GM21717 (cell line): ENCODE data around the gene RCAN3.
"Not testable (repeated sequence)": the region's sequence is repeated elsewhere in the genome, so short reads cannot be mapped to it uniquely, and the experiment has no call there.

Experiments
- ATAC-seq: cut with Tn5 transposase; IDR thresholded peaks from one replicate; pipeline ENCODE4 v1.9.1; 2021; ENCODE audit warnings: mild to moderate bottlenecking, moderate library complexity; ENCODE audit not compliant: unreplicated experiment

Gene RCAN3

DNA sequence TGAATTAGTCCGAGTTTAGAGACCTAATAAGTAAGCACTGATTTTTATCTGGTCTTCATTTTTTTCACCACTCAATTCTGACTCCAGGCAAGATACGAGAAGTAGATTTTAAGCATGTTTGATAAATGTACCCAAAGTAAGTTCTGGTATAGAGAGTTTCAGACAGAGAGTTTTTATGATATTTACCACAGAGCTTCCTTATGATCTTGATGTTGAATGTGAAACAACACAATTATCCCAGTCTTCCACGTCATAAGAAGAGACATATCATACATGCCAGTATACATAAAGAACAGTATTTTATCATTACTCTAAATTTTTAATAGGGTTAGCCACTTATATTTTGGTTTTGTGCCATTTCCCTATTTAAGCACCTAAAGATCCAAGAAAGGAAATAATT lies 45.4 kb downstream of the RCAN3 start:
- ATAC-seq, result no peak

DNA sequence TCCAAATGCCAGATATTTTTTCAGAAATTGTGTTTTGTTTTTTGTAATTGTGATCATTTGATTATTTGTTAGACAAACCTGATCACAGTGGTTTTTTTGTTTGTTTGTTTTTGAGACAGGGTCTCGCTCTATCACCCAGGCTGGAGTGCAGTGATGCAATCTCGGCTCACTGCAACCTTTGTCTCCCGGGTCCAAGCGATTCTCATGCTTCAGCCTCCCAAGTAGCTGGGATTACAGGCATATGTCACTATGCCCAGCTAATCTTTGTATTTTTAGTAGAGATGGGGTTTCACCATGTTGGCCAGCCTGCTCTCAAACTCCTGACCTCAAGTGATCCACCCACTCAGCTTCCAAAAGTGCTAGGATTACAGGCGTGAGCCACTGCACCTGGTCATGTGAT lies 46.6 kb downstream of the RCAN3 start:
- not testable (repeated sequence) for ATAC-seq

DNA sequence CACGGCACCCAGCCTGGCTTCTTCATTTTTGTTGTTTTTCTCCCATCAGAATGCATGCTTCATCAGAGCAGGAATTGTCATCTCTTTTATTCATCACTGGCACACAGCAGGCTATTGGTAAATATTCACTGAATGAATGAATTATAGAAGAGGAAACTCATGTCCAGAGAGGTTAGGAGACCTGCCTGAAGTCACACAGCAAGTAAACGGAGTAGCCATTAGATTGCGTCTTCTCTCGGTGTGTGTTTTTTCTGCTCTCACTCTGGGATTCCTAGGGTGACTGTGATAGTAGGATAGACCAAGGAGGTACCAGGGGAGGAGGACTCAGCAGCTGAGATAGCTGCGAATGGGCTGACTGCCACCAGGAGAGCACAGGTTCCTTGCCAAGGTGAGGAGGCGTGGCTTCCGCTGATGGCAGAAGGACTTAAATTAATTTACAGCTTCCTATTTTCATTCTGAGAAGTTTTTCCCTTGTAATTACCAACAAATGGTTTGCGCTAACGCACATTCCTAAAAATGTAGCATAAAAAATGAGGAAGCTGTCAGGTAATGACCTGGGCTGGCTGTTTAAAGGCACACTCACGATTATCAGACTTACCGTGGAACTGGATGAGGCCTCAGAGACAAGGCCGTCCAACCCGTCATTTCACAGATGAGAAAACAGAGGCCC lies 48.8 kb downstream of the RCAN3 start:
- no peak for ATAC-seq

DNA sequence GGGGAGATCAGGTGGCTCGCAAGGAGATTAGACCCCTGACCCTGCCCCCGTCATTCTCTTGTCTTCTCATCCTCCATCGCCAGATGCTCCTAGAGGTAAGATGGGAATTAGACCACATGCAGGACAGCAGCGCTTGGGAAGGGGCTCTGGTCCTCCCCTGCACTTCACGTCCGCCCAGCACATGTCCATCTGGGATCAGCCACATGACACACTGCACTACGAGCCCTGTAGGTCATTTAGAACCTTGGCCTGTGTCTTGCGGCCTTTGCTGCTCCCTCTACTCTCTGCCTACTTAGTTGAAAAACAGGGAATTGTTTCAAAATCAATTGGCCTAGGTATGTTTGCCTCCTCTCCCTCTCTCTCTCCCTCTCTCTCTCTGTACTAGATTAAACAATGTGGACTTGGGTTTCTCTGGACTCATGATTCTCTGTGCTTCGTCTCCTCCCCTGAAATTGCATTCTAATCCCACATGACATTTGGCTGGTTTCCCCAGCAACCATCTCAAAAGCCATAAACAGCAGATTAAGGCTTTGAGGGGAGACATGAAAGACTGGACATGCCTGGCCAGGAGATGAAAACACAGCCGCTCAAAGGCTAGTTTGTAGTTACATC lies 49.4 kb downstream of the RCAN3 start:
- no peak for ATAC-seq

DNA sequence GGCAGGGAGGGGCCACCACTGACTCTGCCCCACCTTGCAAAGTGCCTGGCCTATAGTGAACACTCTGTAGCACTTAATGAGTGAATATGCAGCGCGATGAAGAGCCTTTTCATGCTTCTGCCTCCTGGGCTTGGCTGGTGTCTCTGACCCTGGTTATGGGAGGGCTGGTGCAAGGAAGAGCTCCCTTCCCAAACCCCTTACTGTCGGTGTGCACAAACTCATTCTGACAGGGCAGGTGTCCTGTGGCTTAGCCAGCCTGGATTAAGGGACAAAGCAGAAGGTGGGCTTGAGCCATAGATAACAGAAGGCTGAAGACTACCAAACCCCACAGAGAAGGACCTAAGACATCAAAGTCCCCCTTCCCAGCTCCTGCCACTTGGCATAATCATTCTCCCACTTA lies 51.3 kb downstream of the RCAN3 start:
- no peak for ATAC-seq

DNA sequence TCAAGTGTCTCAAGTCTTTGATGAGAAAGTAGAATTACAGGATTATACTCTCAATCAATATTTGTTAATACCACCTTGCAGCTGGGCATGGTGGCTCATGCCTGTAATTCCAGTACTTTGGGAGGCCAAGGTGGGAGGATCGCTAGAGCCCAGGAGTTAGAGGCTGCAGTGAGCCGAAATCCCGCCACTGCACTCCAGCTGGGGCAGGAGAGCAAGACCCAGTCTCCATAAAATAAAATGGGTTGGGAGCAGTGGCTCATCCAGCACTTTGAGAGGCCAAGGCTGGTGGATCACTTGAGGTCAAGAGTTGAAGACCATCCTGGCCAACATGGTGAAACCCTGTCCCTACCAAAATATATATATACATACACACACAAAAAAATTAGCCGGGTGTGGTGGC lies 52.1 kb downstream of the RCAN3 start:
- ATAC-seq, result no peak

DNA sequence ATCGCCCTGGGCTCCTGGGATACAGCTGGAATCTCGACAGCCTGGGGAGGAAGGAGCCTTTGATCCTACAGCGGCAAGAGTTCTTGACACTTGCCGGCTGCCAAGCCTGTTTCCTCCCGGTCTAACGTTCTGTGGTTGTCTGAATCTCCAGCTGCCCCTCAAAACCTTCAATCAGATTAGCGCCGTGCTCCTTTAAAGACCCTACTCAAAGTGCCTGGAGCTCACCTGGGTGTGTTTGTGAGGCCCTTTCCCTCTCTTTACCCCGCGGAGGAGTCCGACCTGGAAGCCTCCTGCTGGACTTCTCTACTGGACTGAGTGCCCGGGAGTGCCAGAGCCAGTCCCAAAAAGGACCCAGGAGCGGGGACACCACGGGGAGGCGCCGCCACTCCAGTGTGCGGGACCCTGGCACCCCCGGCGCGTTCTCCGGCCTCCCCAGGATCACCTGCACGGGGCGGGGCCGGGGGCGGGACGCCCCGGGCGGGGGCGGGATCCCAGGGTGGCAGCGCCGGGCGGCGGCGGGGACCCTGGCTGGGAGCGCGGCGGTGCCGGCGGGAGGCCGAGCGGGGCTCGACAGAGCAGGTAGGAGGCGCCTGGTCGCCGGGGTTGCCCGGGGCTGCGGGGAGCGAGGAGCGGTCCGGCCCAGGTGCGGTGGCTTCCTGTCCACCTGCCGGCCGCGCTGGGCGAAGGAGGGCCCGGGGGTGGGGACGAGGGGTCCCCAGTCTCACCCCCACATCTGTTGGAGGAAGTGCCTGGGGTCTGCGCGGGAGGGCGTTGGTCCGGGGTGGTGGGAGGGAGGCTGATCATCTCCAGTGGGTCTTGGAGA lies 53.2 kb downstream of the RCAN3 start, which contains the start of gene NCMAP:
Gene NCMAP (plus strand): TSS at position 497 of the 823 bp plus-strand sequence. CDS start 39,344 bp downstream, outside the sequence.
- ATAC-seq, result no peak

DNA sequence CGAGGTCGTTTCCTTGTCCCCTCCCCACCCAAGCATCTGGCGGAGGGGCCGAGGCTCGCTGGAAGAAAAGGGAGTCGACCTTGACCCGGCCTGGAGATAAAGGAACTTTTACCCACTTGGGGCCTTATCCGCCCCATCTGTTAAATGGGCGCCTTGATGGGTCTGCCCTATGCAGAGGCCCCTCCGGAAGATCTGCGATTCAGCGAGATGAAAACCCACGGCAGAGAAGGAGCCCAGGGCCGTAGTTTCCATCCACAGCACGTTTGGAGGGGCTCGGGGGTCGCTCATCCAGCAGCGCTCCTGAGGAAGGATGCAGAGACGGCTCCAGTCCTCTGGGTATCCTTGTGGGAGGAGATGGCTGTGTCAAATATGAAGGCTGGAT lies 53.8 kb downstream of the RCAN3 start:
- ATAC-seq, result no peak

DNA sequence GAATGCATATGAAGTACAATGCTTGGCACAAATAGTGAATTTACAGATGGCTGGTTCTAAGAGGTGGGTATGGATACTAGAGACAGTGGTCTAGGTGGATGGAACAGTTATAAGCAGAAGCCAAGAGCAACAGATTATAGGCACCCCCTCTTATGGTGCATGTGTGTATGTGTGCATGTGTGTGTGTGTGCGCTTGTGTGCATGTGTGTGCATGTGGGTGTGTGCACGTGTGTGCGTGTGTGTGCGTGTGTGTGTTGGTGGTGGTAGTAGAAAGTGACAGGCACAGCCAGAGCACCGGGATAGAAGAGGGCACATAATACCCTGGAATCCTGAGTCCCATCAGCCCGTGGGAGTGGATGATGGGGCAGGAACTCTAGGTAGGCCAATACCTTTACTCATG lies 54.6 kb downstream of the RCAN3 start:
- ATAC-seq, result no peak

DNA sequence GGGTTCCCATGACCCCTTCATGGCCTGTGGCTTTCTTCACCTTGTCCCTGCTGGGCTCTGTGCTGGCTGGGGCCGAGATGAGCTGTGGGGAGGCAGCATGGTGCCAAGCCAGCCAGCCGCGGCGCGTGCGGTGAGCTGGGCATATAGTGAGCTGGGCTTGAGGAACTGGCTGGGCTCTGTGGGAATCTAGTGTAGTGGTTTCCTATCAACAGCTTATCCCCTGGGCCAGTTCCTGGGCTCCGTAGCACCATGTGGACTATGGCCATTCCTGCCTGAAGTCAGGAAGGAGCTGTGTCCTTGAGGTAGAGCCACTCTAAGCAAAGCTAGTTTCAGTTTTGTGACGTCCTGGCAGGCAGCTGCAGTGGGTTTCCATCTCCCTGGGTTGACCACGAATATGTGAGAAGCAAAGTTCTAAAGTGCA lies 55.1 kb downstream of the RCAN3 start:
- ATAC-seq, result no peak

DNA sequence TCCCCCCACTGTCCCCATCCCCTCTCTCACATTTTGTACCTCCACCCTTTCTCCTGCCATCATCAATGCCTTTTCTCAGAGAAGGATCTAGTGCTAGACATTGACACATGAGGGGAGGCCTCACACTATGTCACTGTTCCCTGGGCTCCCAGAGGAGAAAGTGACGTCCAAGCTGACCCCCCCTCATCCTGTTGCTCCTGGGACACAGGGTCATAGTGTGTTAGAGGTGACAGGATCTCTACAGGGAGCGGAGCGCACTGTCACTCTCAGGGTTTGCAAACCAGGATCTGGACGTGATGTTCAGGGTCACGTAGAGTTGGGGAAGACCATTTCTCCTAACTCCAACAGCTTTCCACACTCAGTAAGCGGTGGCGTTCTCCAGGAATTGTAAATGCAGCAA lies 55.8 kb downstream of the RCAN3 start:
- no peak for ATAC-seq

DNA sequence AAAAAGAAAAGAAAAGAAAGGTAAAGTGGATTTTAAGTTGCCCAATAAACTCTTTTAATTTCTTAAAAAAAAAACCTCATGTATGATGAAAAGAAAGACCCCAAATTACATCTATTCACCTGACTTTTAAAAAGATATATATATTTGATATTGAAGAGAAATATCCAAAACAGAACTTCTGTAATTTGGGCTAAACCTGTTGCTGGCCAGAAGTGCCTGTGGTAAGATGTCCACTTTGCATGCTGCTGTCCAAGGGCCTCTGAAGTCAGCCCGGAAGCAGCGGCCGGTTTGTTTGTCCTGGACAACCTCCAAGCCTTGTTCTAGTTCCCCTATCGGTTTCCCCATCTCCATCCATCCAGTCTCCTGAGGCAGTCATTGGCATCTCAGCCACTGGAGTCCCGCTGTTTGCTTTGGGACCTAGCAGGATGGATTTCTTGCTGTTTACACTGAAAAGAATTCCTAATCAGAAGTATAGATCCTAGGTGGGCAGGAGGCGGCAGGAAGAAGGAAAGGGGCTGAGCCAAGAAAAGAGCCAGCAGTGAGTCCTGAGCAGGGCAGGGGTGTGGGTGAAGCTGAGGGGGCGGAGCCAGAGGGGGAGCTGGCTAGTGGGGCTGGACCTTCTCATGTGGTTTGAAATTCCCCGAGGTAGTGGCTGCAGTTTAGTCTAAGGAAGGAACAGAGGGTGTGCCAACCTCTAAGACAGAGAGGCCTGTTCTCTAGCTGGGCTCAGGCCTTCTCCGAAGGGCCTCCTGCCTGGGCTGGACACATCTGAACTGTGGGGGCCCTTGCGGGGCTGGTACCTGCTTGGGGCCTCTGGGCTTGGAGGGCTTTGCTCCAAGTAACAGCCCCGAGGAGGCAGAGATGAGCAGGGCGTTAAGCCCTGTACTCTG lies 56.5 kb downstream of the RCAN3 start:
- ATAC-seq, result no peak

DNA sequence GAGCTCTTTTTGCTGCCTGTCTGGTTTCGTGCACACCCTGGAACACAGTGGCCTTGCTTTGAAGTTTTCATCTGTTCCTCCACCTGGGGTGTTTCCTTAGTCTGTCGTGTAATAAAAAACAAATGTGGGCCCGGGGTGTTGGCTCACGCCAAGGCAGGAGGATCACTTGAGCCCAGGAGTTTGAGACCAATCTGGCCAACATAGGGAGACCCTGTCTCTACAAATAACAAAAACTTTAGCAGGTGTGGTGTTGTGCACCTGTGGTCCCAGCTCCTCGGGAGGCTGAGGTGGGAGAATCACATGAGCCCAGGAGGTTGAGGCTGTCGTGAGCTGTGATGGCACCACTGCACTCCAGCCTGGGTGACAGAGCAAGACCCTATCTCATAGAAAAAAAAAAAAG lies 57.7 kb downstream of the RCAN3 start:
- ATAC-seq, result no peak

DNA sequence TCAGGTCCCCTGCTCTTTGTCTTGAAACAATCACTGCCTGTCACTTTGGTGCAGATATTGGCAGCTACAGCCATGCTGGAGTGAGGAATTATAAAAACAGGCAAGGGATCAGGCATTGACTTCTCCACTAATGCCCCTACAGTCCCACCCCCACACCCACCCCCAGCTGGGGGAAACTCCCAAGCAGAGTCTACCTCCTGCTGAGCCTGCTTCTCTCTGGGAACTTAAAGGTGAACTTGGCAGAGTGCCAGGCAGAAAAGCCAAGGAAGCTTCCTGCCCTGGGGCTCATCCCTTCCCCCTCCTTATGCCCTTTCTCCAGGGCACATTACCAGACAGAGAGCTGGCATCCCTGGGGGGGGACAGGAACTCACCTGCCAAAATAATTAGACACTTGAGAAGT lies 60.0 kb downstream of the RCAN3 start:
- ATAC-seq, result no peak

DNA sequence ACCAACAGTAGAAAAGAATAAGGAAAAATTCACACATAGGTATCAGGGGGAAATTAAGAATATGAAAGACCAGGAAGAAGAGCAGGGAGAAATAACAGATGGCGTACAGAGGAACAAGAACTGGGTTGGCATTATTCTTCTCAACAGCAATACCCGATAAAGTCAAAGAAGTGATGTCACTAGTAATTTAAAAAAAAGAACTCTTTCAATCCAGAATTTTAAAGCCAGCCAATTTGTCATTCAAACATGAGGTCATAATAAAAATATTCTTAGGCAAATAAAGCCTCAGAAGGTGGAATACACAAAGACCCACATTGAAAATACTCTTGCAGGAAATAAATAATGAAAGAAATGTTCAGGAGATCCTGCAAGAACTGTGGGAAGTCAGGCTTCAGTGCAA lies 62.1 kb downstream of the RCAN3 start:
- ATAC-seq, result no peak

DNA sequence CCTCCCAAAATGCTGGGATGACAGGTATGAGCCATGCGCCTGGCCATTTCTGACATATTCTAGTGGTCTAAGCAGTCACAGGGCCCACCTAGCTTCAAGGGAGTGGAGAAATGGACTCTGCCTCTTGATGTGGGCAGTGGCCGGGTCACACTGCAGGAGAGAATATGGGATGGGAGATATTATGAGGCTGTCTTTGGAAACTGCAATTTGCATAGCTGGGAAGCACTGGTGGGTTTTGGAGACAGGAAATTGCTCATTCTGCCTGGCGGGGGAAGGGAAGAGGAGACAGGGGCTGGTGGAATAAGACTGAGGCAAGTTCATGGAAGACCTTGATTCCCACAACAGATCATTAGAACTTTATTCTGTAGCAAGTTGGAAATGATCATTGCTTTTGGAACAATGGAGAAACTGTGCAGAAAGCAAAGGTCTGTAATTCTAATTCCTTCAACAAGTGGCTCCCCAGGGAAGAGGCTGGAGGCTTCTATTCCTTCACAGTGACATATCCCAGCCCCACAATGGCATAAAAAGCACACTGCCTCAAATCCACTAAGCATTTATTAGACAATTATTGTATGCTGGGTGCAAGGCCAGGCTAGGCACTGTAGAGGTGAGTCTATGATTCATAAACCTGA lies 63.7 kb downstream of the RCAN3 start:
- ATAC-seq, result no peak

DNA sequence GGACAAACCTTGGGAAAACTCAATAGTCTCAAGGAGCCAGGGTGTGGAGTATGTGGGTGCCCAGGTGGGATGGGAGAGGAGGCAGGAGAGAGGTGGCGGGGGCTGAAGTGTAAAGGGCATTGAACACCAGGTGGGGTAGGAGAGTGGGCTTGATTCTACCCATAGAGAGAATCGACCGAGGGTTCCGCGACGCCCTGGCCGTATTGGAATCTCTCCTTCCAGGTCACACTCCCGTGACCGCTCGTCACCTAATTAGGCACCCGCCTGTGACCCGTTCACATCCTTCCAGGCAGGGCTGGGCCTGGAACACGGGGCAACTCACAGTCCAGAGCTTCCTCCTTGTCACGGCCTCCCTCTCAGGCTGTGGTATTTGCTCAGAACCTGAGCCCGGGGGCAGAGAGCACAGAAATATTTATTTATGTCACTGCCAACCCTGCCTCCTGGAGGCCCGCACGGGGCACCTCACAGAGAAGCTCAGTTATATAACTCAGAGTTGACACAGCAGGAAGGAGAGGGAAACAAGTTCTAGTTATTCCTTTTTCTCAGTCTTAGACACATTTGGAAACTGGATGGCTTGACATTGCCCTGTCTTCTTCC lies 65.3 kb downstream of the RCAN3 start:
- no peak for ATAC-seq

DNA sequence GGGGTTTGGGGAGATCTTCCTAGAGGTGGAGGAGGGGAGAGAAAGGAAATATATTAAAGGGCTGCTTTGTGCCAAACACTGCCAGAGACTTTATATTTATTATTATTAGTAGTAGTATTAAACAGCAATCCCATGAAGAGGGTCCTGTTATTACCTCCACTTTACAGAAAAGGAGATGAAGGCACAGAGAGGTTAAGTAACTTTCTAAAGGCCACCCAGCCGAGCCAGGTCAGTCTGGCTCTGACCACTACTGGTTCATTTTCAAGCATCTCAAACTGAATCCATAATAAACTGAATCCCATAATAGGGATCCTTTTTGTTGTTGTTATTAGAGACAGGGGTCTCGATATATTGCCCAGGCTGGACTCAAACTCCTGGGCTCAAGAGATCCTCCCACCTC lies 65.8 kb downstream of the RCAN3 start:
- ATAC-seq, result no peak

DNA sequence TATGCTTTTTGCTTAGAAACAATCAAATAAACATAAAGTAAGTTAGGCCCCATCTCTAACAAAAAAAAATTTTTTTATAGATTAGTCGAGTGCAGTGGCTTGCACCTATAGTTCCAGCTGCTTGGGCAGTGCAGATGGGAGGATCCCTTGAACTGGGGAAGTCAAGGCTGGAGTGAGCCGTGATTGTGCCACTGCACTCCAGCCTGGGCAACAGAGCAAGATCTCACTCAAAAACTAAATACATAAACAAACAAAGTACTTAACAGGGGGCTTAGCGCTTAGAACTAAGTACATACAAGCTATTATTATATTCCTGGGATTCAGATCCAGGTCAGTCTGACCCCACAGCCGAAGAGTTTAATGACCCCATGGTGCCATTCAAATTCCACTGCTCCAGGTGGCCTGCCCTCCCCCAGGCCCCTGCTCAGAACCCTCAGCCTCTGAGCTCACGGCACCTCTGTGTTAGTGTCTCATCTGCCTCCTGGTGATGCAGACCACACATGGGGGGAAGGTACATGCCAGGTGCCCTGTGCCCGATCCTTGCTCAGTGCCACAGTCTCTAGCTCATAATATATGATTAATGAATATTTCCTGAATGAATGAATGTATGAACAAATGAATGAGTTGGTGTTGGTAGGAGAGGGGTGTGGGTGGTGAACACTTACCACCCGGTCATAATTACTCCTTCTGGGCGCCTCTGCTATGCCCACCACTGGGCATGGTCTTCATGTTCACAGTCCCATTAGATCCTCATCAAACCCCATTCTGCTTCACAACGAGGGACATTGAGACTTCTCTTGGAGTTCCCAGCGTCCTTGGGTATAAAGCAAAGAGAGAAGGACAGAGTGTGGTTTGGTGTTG lies 67.9 kb downstream of the RCAN3 start:
- no peak for ATAC-seq
